ENCODE results near the gene PTRH1.

- TF ChIP-seq CTCF (IDR thresholded peaks at IDR 0.05) (peak in 1 of 7 experiments; percentile 4), POLR2A (IDR thresholded peaks at IDR 0.05) (peak; percentile 28 to 66 (median 62))
Observed at GRCh38 chr9:127715470-127716337, at the start of gene PTRH1, which contains the start of gene TTC16.

Measured in body of pancreas (tissue), 4 donors.